Measurements from ENCODE around the gene PRRG2. TPM values are rescaled to one million over a fixed set of nuclear protein-coding genes. Genes with fewer than 3 reads are reported as not detected.

The PRRG2 gene
- total and polyA plus RNA-seq, 9 of the 15 experiments (the other 6 are each of a cell fraction or from before 2014, with no cell fraction given): 0.06 to 1.1 (median 0.33) TPM

DNA sequence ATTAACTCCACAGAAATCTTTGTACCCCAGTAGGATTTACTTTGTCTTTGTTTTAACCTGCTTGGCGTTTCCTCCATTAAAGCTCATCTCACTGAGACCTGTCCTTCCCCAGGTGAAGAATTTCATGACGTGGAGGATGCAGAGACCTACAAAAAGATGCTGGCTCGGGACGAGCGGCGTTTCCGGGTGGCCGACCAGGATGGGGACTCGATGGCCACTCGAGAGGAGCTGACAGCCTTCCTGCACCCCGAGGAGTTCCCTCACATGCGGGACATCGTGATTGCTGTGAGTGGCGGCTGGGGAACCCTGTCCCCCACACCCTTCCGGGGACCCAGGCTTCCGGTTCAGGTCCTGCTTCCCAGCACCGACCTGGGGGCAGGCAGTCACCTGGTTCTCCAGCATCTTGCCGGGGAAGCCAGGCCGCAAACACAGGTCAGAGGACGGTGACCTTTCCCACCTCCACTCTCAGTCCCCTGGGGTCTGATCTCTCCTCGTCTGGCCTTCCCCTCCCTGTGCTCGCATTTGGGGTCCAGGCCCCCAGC, 44.1 kb upstream of the PRRG2 start:
- no peaks in the 10 kb centered on the region for H3K27me3 ChIP-seq (ENCODE audit: control insufficient read depth in 2 of 2, insufficient read depth in 2 of 2, low read length in 2 of 2)
- 0 out of 3 replicates have a peak, but pooled peaks cover 3% of the 10 kb centered on the region for H3K36me3 ChIP-seq (ENCODE audit: control insufficient read depth, insufficient read depth, low read length)
- H3K4me2 ChIP-seq (ENCODE audit: insufficient read depth, low read length): no peak overlapping the region
- ChIA-PET CTCF (ENCODE audit: low intra/inter-chr PET ratio) (interaction anchor here (0.8 kb wide), 1 partner anchor 8 kb away, joined by 5 read pairs; no protein-coding TSS in a partner anchor), POLR2A (interaction anchor here (0.6 to 0.7 kb wide), 3 partner anchors 9 to 793 kb away, joined by 3 to 5 read pairs (median 3); no protein-coding TSS in a partner anchor)
- in situ Hi-C loops (cut with MboI): no loop called here
- no peak overlapping the region for H2AFZ ChIP-seq (ENCODE audit: low read depth, low read length)
- H3K4me1 ChIP-seq (replicated peaks in 1 of 2; ENCODE audit: control insufficient read depth in 2 of 2, insufficient read depth in 2 of 2, low read length in 2 of 2): peaks cover 11 to 30% of the 10 kb centered on the region in 2 experiments; a peak in 4 of 5 replicates
- DNase-seq (ENCODE audit: extremely low read depth in 1 of 4, low spot score in 3 of 4) (no peak), FAIRE-seq (no peak), ATAC-seq (no peak)
- intact Hi-C loops (cut with micrococcal nuclease): no loop called here
- no TSS peak for BruUV-seq (replicated peaks)
- WGBS (ENCODE audit: insufficient coverage, low coverage, missing lambda C conversion rate): 72% methylated on average over 17 of the region's 22 CpGs
- H4K20me1 ChIP-seq (replicated peaks; ENCODE audit: control insufficient read depth, insufficient read depth, low read length): no peaks in the 10 kb centered on the region
- TF ChIP-seq PPARD (CRISPR knock-in tag; IDR thresholded peaks at IDR 0.05) (no peak), FOXP1 (CRISPR knock-in tag; IDR thresholded peaks at IDR 0.05) (no peak), TRIM24 (IDR thresholded peaks at IDR 0.05) (no peak), GABPA (tag; conservative IDR thresholded peaks at IDR 0.05; ENCODE audit: low read depth) (no peak), ELF2 (CRISPR knock-in tag; IDR thresholded peaks at IDR 0.05) (no peak), ZFP1 (CRISPR knock-in tag; IDR thresholded peaks at IDR 0.05) (no peak), ZFP36 (IDR thresholded peaks at IDR 0.05; ENCODE audit: low read depth, low read length, partially characterized antibody) (no peak), ILK (tag; IDR thresholded peaks at IDR 0.05; ENCODE audit: borderline replicate concordance, low read depth) (no peak), ILF3 (IDR thresholded peaks at IDR 0.05; ENCODE audit: borderline replicate concordance) (no peak), FOXA1 (IDR thresholded peaks at IDR 0.05; ENCODE audit: borderline replicate concordance) (no peak), FUS (optimal IDR thresholded peaks at IDR 0.05; ENCODE audit: low read depth, low read length) (no peak), PHF20 (IDR thresholded peaks at IDR 0.05; ENCODE audit: partially characterized antibody) (no peak), EP300 (IDR thresholded peaks at IDR 0.05; ENCODE audit: low read length) (no peak)
- TF ChIP-seq, protein P1, sequence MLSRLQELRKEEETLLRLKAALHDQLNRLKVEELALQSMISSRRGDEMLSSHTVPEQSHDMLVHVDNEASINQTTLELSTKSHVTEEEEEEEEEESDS (CRISPR knock-in tag; IDR thresholded peaks at IDR 0.05): no peak
- TF ChIP-seq, protein P2, sequence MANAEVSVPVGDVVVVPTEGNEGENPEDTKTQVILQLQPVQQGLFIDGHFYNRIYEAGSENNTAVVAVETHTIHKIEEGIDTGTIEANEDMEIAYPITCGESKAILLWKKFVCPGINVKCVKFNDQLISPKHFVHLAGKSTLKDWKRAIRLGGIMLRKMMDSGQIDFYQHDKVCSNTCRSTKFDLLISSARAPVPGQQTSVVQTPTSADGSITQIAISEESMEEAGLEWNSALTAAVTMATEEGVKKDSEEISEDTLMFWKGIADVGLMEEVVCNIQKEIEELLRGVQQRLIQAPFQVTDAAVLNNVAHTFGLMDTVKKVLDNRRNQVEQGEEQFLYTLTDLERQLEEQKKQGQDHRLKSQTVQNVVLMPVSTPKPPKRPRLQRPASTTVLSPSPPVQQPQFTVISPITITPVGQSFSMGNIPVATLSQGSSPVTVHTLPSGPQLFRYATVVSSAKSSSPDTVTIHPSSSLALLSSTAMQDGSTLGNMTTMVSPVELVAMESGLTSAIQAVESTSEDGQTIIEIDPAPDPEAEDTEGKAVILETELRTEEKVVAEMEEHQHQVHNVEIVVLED (CRISPR knock-in tag; IDR thresholded peaks at IDR 0.05): no peak
- TF ChIP-seq, protein P3, sequence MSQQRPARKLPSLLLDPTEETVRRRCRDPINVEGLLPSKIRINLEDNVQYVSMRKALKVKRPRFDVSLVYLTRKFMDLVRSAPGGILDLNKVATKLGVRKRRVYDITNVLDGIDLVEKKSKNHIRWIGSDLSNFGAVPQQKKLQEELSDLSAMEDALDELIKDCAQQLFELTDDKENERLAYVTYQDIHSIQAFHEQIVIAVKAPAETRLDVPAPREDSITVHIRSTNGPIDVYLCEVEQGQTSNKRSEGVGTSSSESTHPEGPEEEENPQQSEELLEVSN (IDR thresholded peaks at IDR 0.05; ENCODE audit: borderline replicate concordance in 1 of 2, extremely low read depth in 1 of 2, insufficient read depth in 1 of 2, insufficient read length in 1 of 2, low read depth in 1 of 2, low read length in 1 of 2, poor library complexity in 1 of 2, severe bottlenecking in 1 of 2): no peak
- no peak overlapping the region for H3K9ac ChIP-seq (ENCODE audit: insufficient read depth in 1 of 2, low read depth in 2 of 2, low read length in 2 of 2)
- no peak overlapping the region for H3K27ac ChIP-seq (ENCODE audit: extremely low read depth, low read depth, low read length)
- H3K79me2 ChIP-seq (ENCODE audit: control insufficient read depth, insufficient read depth, low read length): no peaks in the 10 kb centered on the region
- no peak overlapping the region for H3K4me3 ChIP-seq
- no peaks in the 10 kb centered on the region for H3K9me1 ChIP-seq (ENCODE audit: control insufficient read depth, insufficient read depth, low read length)
- H3K9me3 ChIP-seq (replicated peaks; ENCODE audit: control insufficient read depth, insufficient read depth, low read depth, low read length): no peaks in the 10 kb centered on the region
